Stimulated activated CD4-positive, alpha-beta T cell treated with anti-CD3 and anti-CD28 coated beads, Interleukin-12 subunit alpha, Interleukin-12 subunit beta, amount 100 ng/mL, for 4 hours (primary cell): ENCODE data around the gene WFDC8.

Experiments
- DNase-seq: peaks from one replicate; pipeline ENCODE4 v3.0.0-alpha.2; 2020

Gene WFDC8

GRCh38 chr20:45547206-45547770, 31.8 kb downstream of the WFDC8 start, which contains the start of gene EPPIN:
Gene EPPIN, minus strand, starts transcription at chr20:45547401. Its CDS starts 44 bp downstream, at chr20:45547357.
- no peak for DNase-seq

- no peak for DNase-seq
Measured at GRCh38 chr20:45545754-45546453, 33.2 kb downstream of the WFDC8 start.

- no peak for DNase-seq
Measured at GRCh38 chr20:45545351-45545750, 33.7 kb downstream of the WFDC8 start.

- DNase-seq: no peak
Measured at GRCh38 chr20:45539382-45539781, 39.7 kb downstream of the WFDC8 start, which contains the start of gene WFDC6. Gene WFDC6, minus strand, starts transcription at chr20:45539482. Its CDS starts 75 bp downstream, at chr20:45539407.

- DNase-seq: no peak
Measured at GRCh38 chr20:45538209-45538799, 40.8 kb downstream of the WFDC8 start.

GRCh38 chr20:45527294-45527693, 51.8 kb downstream of the WFDC8 start:
- no peak for DNase-seq

GRCh38 chr20:45523821-45524220, 55.3 kb downstream of the WFDC8 start:
- no peak for DNase-seq

- DNase-seq: no peak
Measured at GRCh38 chr20:45518282-45518681, 60.8 kb downstream of the WFDC8 start.

- no peak for DNase-seq
Measured at GRCh38 chr20:45515147-45515913, 63.8 kb downstream of the WFDC8 start, which contains the start of gene SPINT3. Gene SPINT3, minus strand, starts transcription at chr20:45515622. Its CDS starts 14 bp downstream, at chr20:45515608.

GRCh38 chr20:45510242-45510862, 68.7 kb downstream of the WFDC8 start:
- DNase-seq: no peak

- no peak for DNase-seq
Measured at GRCh38 chr20:45509091-45509490, 70.0 kb downstream of the WFDC8 start.

GRCh38 chr20:45508068-45508886, 70.8 kb downstream of the WFDC8 start:
- DNase-seq: no peak

- no peak for DNase-seq
Measured at GRCh38 chr20:45507011-45507820, 71.9 kb downstream of the WFDC8 start.

- no peak for DNase-seq
Measured at GRCh38 chr20:45506398-45506797, 72.7 kb downstream of the WFDC8 start.

- no peak for DNase-seq
Measured at GRCh38 chr20:45503403-45503802, 75.7 kb downstream of the WFDC8 start.

- no peak for DNase-seq
Measured at GRCh38 chr20:45502561-45502960, 76.5 kb downstream of the WFDC8 start.
